T-helper 1 cell (primary cell): ENCODE results near the gene C2CD2.
"Not testable (repeated sequence)": the region's sequence is repeated elsewhere in the genome, so short reads cannot be mapped to it uniquely, and the experiment has no call there.

Experiments used
- DNase-seq, 5 donors: peaks; one replicate each; pipeline ENCODE4 v3.0.0-alpha.2; 2012 to 2020

Gene C2CD2

GRCh38 chr21:41974752-41975053, 20.9 kb upstream of the C2CD2 start:
- DNase-seq: no peak

GRCh38 chr21:41973861-41974751, 20.3 kb upstream of the C2CD2 start:
- peak in 1 of 5 donors; percentile 15 for DNase-seq

- no peak for DNase-seq
These were observed 19.6 kb upstream of the C2CD2 start for GRCh38 chr21:41973427-41973831.

- no peak for DNase-seq
These were observed 18.8 kb upstream of the C2CD2 start for GRCh38 chr21:41972511-41973205.

- DNase-seq: no peak
These were observed 18.1 kb upstream of the C2CD2 start for GRCh38 chr21:41971891-41972290.

GRCh38 chr21:41970751-41971653, 17.2 kb upstream of the C2CD2 start:
- no peak for DNase-seq

- no peak for DNase-seq
These were observed 16.2 kb upstream of the C2CD2 start for GRCh38 chr21:41970106-41970391.

GRCh38 chr21:41967708-41968107, 13.9 kb upstream of the C2CD2 start:
- DNase-seq: no peak

GRCh38 chr21:41966872-41967621, 13.2 kb upstream of the C2CD2 start:
- DNase-seq: no peak

GRCh38 chr21:41966041-41966833, 12.4 kb upstream of the C2CD2 start:
- DNase-seq: no peak

GRCh38 chr21:41965461-41966013, 11.7 kb upstream of the C2CD2 start:
- no peak for DNase-seq

GRCh38 chr21:41965045-41965444, 11.2 kb upstream of the C2CD2 start:
- DNase-seq: no peak

GRCh38 chr21:41964171-41964570, 10.4 kb upstream of the C2CD2 start:
- no peak for DNase-seq

GRCh38 chr21:41962425-41962966, 8.7 kb upstream of the C2CD2 start:
- no peak for DNase-seq

- no peak for DNase-seq
These were observed 7.9 kb upstream of the C2CD2 start for GRCh38 chr21:41961753-41962152.

GRCh38 chr21:41961282-41961701, 7.5 kb upstream of the C2CD2 start:
- DNase-seq: no peak

- DNase-seq: no peak
These were observed 6.6 kb upstream of the C2CD2 start for GRCh38 chr21:41960386-41960785.

- DNase-seq: not testable (repeated sequence)
These were observed 5.9 kb upstream of the C2CD2 start for GRCh38 chr21:41959697-41960096.

- no peak for DNase-seq
These were observed 5.2 kb upstream of the C2CD2 start for GRCh38 chr21:41958886-41959563.

- DNase-seq: no peak
These were observed 4.4 kb upstream of the C2CD2 start for GRCh38 chr21:41957991-41958766.
